Measurements from ENCODE around the gene PXT1. TPM values are rescaled to one million over a fixed set of nuclear protein-coding genes. Genes with fewer than 3 reads are reported as not detected.

The PXT1 gene
- total RNA-seq, 3 donors from 2014 or later (not counting 1 experiment from before 2014, with no cell fraction given), result 0.27 to 1.0 (median 0.28) TPM

DNA sequence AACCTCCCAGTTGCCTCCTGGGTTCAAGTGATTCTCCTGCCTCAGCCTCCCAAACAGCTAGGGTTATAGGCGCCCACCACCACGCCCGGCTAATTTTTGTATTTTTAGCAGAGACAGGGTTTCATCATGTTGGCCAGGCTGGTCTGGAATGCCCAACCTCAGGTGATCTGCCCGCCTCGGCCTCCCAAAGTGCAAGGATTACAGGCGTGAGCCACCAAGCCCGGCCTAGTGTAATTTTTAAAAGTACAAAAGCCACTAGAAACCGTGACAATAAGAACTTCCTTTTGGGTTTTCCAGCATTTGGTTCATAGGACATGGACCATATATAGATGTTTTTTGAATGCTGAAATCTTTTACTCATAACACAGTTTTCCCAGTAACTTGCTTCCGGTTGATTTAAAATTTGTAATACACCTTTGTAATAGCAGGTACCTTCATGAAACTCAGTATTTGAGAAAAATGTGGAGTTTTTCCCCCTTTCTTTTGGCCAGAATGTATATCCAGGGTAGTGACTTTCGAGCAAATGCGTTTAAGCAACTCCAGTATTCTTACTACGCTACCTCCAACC, 467 bp downstream of the PXT1 start:
- no peak for DNase-seq
- Histone ChIP-seq H3K4me1 (ENCODE audit: control insufficient read depth, insufficient read depth, low read length) (peaks cover 25% of the 10 kb centered on the region), H3K9me3 (ENCODE audit: control insufficient read depth, insufficient read depth, low read length) (no peaks in the 10 kb centered on the region), H3K27ac (ENCODE audit: low read length) (peak overlapping the region; percentile 86), H3K27me3 (ENCODE audit: control insufficient read depth, insufficient read depth, low read length) (no peaks in the 10 kb centered on the region), H3K4me3 (ENCODE audit: low read length) (peak overlapping the region; percentile 91), H3K36me3 (ENCODE audit: control insufficient read depth, insufficient read depth, low read length) (no peaks in the 10 kb centered on the region)
- ATAC-seq, result no peak
- Mint-ChIP-seq H3K27me3 (ENCODE audit: low read depth in 2 of 2) (no peaks in the 10 kb centered on the region), H3K27ac (peak overlapping the region; percentile 94 to 95), H3K4me3 (peak overlapping the region; percentile 97), H3K4me1 (peaks cover 37 to 45% of the 10 kb centered on the region in 2 donors), H3K36me3 (no peaks in the 10 kb centered on the region), H3K9me3 (no peaks in the 10 kb centered on the region)
- 58% methylated on average over 11 of the region's 12 CpGs for WGBS (ENCODE audit: insufficient coverage)
- intact Hi-C loops (cut with micrococcal nuclease), result loop anchor here (2.0 to 5.0 kb wide), 3 partner anchors 105 to 239 kb away; partner anchors contain the start of genes SRSF3 and STK38
- TF ChIP-seq, protein P1, sequence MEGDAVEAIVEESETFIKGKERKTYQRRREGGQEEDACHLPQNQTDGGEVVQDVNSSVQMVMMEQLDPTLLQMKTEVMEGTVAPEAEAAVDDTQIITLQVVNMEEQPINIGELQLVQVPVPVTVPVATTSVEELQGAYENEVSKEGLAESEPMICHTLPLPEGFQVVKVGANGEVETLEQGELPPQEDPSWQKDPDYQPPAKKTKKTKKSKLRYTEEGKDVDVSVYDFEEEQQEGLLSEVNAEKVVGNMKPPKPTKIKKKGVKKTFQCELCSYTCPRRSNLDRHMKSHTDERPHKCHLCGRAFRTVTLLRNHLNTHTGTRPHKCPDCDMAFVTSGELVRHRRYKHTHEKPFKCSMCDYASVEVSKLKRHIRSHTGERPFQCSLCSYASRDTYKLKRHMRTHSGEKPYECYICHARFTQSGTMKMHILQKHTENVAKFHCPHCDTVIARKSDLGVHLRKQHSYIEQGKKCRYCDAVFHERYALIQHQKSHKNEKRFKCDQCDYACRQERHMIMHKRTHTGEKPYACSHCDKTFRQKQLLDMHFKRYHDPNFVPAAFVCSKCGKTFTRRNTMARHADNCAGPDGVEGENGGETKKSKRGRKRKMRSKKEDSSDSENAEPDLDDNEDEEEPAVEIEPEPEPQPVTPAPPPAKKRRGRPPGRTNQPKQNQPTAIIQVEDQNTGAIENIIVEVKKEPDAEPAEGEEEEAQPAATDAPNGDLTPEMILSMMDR (IDR thresholded peaks at IDR 0.05), result no peak

DNA sequence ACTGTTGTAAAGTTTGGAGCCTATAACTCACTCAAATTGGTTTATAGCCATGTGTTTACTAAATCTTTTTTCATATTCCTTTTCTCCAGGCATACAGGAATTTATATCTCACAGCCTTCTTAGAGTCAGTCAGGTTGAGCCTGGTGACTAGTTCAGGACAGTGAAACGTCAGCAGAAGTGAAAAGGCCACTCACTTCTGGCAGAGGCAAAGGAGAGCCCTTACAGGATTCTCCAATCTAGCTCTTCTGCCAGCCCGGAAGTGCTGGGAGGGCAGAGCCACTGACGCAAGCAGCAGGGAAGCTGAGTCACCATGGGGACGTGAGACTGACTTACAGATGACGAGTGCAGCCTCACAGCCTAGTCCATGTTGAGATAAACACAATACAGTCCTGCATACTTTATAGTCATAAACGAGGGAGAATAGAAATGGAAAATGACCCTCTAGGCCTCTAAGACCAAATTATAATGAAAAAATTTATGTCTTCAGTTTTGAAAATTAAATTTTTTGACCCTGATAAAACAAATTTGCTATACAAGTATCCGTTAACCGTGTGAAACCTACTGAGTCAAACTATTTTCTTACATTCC, 1.3 kb downstream of the PXT1 start:
- Mint-ChIP-seq H3K27me3 (ENCODE audit: low read depth in 2 of 2) (no peaks in the 10 kb centered on the region), H3K36me3 (no peaks in the 10 kb centered on the region), H3K4me3 (peak overlapping the region; percentile 57), H3K27ac (peak overlapping the region; percentile 94 to 95), H3K4me1 (peaks cover 37% of the 10 kb centered on the region in 2 donors), H3K9me3 (no peaks in the 10 kb centered on the region)
- DNase-seq (peak; percentile 67 to 91), ATAC-seq (peak; percentile 68 to 84 (median 72))
- 39% methylated on average over 7 of the region's 8 CpGs for WGBS (ENCODE audit: insufficient coverage)
- TF ChIP-seq, protein P1 (IDR thresholded peaks at IDR 0.05), result no peak
- H3K27me3 ChIP-seq (ENCODE audit: control insufficient read depth, insufficient read depth, low read length), result no peaks in the 10 kb centered on the region
- H3K9me3 ChIP-seq (ENCODE audit: control insufficient read depth, insufficient read depth, low read length), result no peaks in the 10 kb centered on the region
- peaks cover 25% of the 10 kb centered on the region for H3K4me1 ChIP-seq (ENCODE audit: control insufficient read depth, insufficient read depth, low read length)
- H3K27ac ChIP-seq (ENCODE audit: low read length), result peak overlapping the region; percentile 86
- H3K4me3 ChIP-seq (ENCODE audit: low read length), result no peak overlapping the region
- no peaks in the 10 kb centered on the region for H3K36me3 ChIP-seq (ENCODE audit: control insufficient read depth, insufficient read depth, low read length)
- intact Hi-C loops (cut with micrococcal nuclease), result loop anchor here (1.0 to 5.0 kb wide), 3 partner anchors 18 to 151 kb away; partner anchors contain the start of genes SRSF3 and STK38

DNA sequence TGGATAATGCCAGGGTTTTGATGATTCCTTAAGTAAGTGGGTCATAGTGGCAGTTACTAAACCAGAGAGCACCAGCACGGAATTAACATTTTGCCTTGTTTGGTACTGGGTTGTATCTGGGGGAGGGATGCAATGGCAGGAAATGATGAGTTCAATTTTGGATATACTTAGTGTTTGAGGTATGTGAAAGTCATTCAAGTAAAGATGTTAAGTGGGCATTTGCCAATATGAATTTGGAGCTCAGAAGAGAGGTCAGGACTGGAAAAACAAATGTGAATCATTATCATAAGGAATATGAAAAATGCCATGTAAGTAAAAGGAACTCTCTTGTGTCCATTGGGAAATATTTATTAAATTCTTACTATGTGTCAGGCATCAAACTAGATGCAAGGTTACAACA, 6.2 kb downstream of the PXT1 start:
- 88% methylated on average over 1 of the region's 1 CpG for WGBS (ENCODE audit: insufficient coverage)
- H3K36me3 Mint-ChIP-seq, result no peaks in the 10 kb centered on the region
- no peaks in the 10 kb centered on the region for H3K27me3 Mint-ChIP-seq (ENCODE audit: low read depth in 2 of 2)
- Histone ChIP-seq H3K36me3 (ENCODE audit: control insufficient read depth, insufficient read depth, low read length) (no peaks in the 10 kb centered on the region), H3K4me1 (ENCODE audit: control insufficient read depth, insufficient read depth, low read length) (peaks cover 3% of the 10 kb centered on the region), H3K9me3 (ENCODE audit: control insufficient read depth, insufficient read depth, low read length) (no peaks in the 10 kb centered on the region), H3K4me3 (ENCODE audit: low read length) (no peak overlapping the region), H3K27me3 (ENCODE audit: control insufficient read depth, insufficient read depth, low read length) (no peaks in the 10 kb centered on the region), H3K27ac (ENCODE audit: low read length) (no peak overlapping the region)
- ATAC-seq, result no peak
- H3K4me1 Mint-ChIP-seq, result peaks cover 6% of the 10 kb centered on the region in 2 donors
- TF ChIP-seq, protein P1 (IDR thresholded peaks at IDR 0.05), result no peak
- no peak overlapping the region for H3K4me3 Mint-ChIP-seq
- H3K9me3 Mint-ChIP-seq, result no peaks in the 10 kb centered on the region
- DNase-seq, result no peak
- H3K27ac Mint-ChIP-seq, result no peak overlapping the region
- intact Hi-C loops (cut with micrococcal nuclease), result no loop called here
